ENCODE results near the gene ITCH. TPM values are rescaled to one million over a fixed set of nuclear protein-coding genes. Genes with fewer than 3 reads are reported as not detected.

The ITCH gene
- total and polyA plus RNA-seq, 9 of the 15 experiments (the other 6 are each of a cell fraction or from before 2014, with no cell fraction given) = 7.5 to 53.0 (median 22.9) TPM

DNA sequence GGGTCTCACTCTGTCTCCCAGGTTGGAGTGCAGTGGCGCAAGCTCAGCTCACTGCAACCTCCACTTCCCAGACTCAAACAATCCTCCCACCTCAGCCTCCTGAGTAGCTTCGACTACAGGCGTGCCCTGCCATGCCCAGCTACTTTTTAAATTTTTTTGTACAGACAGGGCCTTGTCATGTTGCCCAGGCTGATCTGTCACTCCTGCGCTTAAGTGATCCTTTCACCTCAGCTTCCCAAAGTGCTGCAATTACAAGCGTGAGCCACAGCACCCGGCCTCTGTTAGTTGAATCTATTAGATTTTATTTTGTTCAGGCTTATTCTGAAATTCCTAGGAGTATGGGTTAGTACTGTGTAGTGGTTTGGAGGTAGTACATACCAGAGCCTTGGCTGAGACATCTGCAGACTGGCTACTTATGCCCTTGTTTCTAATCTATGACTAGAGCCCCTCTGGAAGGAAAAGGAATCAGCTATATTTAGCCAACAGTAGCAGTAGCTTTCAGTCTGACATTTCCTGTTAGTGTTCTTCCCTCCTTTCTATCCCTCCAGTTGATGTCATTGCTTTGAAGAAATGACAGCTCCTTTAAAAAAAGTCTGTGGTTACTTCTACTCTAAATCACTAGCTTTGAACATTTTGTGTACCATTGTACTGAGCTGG is 74.4 kb downstream of the ITCH start (continued):
- no peak for TF ChIP-seq AFF1 (IDR thresholded peaks at IDR 0.05; ENCODE audit: low read depth in 1 of 2, partially characterized antibody in 2 of 2)
- TF ChIP-seq, protein P1, sequence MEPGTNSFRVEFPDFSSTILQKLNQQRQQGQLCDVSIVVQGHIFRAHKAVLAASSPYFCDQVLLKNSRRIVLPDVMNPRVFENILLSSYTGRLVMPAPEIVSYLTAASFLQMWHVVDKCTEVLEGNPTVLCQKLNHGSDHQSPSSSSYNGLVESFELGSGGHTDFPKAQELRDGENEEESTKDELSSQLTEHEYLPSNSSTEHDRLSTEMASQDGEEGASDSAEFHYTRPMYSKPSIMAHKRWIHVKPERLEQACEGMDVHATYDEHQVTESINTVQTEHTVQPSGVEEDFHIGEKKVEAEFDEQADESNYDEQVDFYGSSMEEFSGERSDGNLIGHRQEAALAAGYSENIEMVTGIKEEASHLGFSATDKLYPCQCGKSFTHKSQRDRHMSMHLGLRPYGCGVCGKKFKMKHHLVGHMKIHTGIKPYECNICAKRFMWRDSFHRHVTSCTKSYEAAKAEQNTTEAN (CRISPR knock-in tag; IDR thresholded peaks at IDR 0.05) = no peak
- no peak for TF ChIP-seq ZNF134 (CRISPR knock-in tag; conservative IDR thresholded peaks at IDR 0.05)

- TF ChIP-seq HLTF (IDR thresholded peaks at IDR 0.05) = no peak
- TF ChIP-seq MYNN (IDR thresholded peaks at IDR 0.05) = no peak
- no peak for TF ChIP-seq MYNN (CRISPR knock-in tag; IDR thresholded peaks at IDR 0.05)
- TF ChIP-seq DNMT1 (IDR thresholded peaks at IDR 0.05) = no peak
- TF ChIP-seq ZBTB33 (CRISPR knock-in tag; IDR thresholded peaks at IDR 0.05) = no peak
- no peak for TF ChIP-seq FOXJ2 (tag; IDR thresholded peaks at IDR 0.05)
- no peak for TF ChIP-seq U2AF2 (optimal IDR thresholded peaks at IDR 0.05; ENCODE audit: low read depth, low read length)
- no peak for TF ChIP-seq ZBTB1 (CRISPR knock-in tag; IDR thresholded peaks at IDR 0.05; ENCODE audit: borderline replicate concordance, low read depth)
- TF ChIP-seq ZNF561 (CRISPR knock-in tag; conservative IDR thresholded peaks at IDR 0.05) = no peak
- no peak for TF ChIP-seq SMARCB1 (IDR thresholded peaks at IDR 0.05; ENCODE audit: insufficient read length, low read depth)
- DNase-seq (ENCODE audit: extremely low read depth in 1 of 4, low spot score in 3 of 4) = no peak
- intact Hi-C loops (cut with micrococcal nuclease) (no loop called here), in situ Hi-C loops (cut with MboI) (no loop called here)
- no peaks in the 10 kb centered on the region for H3K9me1 ChIP-seq (ENCODE audit: control insufficient read depth, insufficient read depth, low read length)
- no peaks in the 10 kb centered on the region for H3K79me2 ChIP-seq (ENCODE audit: control insufficient read depth, insufficient read depth, low read length)
- H4K20me1 ChIP-seq (replicated peaks; ENCODE audit: control insufficient read depth, insufficient read depth, low read length) = 0 out of 2 replicates have a peak, but pooled peaks cover under 1% of the 10 kb centered on the region
- H3K4me2 ChIP-seq (ENCODE audit: insufficient read depth, low read length) = no peak overlapping the region
- no peaks in the 10 kb centered on the region for H3K27me3 ChIP-seq (ENCODE audit: control insufficient read depth in 2 of 2, insufficient read depth in 2 of 2, low read length in 2 of 2)
- H3K27ac ChIP-seq (ENCODE audit: extremely low read depth, low read depth, low read length) = no peak overlapping the region
- no peak overlapping the region for H2AFZ ChIP-seq (ENCODE audit: low read depth, low read length)
- H3K9me3 ChIP-seq (replicated peaks; ENCODE audit: control insufficient read depth, insufficient read depth, low read depth, low read length) = no peaks in the 10 kb centered on the region
- peaks cover 68% of the 10 kb centered on the region for H3K36me3 ChIP-seq (ENCODE audit: control insufficient read depth, insufficient read depth, low read length)
- BruUV-seq (replicated peaks) = no TSS peak
- H3K4me1 ChIP-seq (replicated peaks in 1 of 2; ENCODE audit: control insufficient read depth in 2 of 2, insufficient read depth in 2 of 2, low read length in 2 of 2) = no peaks in the 10 kb centered on the region
- no peak overlapping the region for H3K4me3 ChIP-seq
- no peak for FAIRE-seq
- no peak overlapping the region for H3K9ac ChIP-seq (ENCODE audit: insufficient read depth in 1 of 2, low read depth in 2 of 2, low read length in 2 of 2)
- ChIA-PET CTCF (ENCODE audit: low intra/inter-chr PET ratio) (no interaction called here), POLR2A (no interaction called here)
- WGBS (ENCODE audit: insufficient coverage, low coverage, missing lambda C conversion rate) = 89% methylated on average over 5 of the region's 5 CpGs
- no peak for ATAC-seq
Observed at GRCh38 chr20:34439168-34439567, 76.1 kb downstream of the ITCH start.
